T-cell (primary cell): ENCODE results near the gene RMND5B. TPM values are rescaled to one million over a fixed set of nuclear protein-coding genes. Genes with fewer than 3 reads are reported as not detected.

ENCODE experiments used
- ATAC-seq, 4 experiments: fragments of 200-7000 bp in 3 of 4; fragments of 150-1000 bp in 1 of 4; cut with Tn5 transposase; replicated peaks in 1 of 4; 1 replicate in 3 of 4; 2 replicates in 1 of 4; pipeline ENCODE4 v1.10.0; 2021; ENCODE audit warnings: moderate library complexity in 3 of 4, mild to moderate bottlenecking in 2 of 4, moderate number of reproducible peaks in 1 of 4
- CTCF ChIA-PET, 2 donors: fragments of 300-600 bp; sonication (Branson Sonifier 250); formaldehyde crosslinking; loops; one replicate each; lab custom pipeline; 2022; ENCODE audit warnings: antibody characterized with exemption in 2 of 2; lab: Charles Lee
- POLR2A ChIA-PET, 2 donors: fragments of 300-600 bp; sonication (Branson Sonifier 250); formaldehyde crosslinking; loops; one replicate each; lab custom pipeline; 2022; ENCODE audit warnings: antibody characterized with exemption in 2 of 2; lab: Charles Lee
- DNase-seq, 35 experiments: peaks; one replicate each; pipeline versions ENCODE4 v3.0.0 to v3.0.0-alpha.2; 2013 to 2023
- H3K27ac ChIP-seq: one replicate; pipeline ENCODE4 v1.5.1; 2013; ENCODE audit warnings: low read length
- H3K27me3 ChIP-seq, 2 experiments: replicated peaks in 1 of 2; 1 replicate in 1 of 2; 2 replicates in 1 of 2; pipeline versions ENCODE4 v1.6.1 to v1.7.0; 2013; ENCODE audit warnings: low read length in 1 of 2, mixed read lengths in 1 of 2; ENCODE audit not compliant: control insufficient read depth in 2 of 2, insufficient read depth in 2 of 2; ENCODE audit errors: extremely low read depth in 1 of 2
- H3K36me3 ChIP-seq, 2 donors: 1 replicate in 1 of 2; 2 replicates in 1 of 2; pipeline versions ENCODE4 v1.6.1 to v1.7.0; 2013; ENCODE audit warnings: low read length in 1 of 2; ENCODE audit not compliant: control insufficient read depth in 2 of 2, insufficient read depth in 1 of 2; ENCODE audit errors: extremely low read depth in 1 of 2
- H3K4me1 ChIP-seq, 2 experiments: 1 replicate in 1 of 2; 2 replicates in 1 of 2; pipeline versions ENCODE4 v1.6.1 to v1.7.0; 2013; ENCODE audit warnings: low read length in 2 of 2, mixed read lengths in 1 of 2; ENCODE audit not compliant: insufficient read depth in 2 of 2, control insufficient read depth in 1 of 2; ENCODE audit errors: extremely low read depth in 1 of 2
- H3K4me3 ChIP-seq, 2 donors: 1 replicate in 1 of 2; 2 replicates in 1 of 2; pipeline versions ENCODE4 v1.5.1 to v1.7.0; 2013; ENCODE audit warnings: mild to moderate bottlenecking in 2 of 2, low read length in 1 of 2, moderate library complexity in 1 of 2; ENCODE audit not compliant: control insufficient read depth in 1 of 2; ENCODE audit errors: extremely low read depth in 1 of 2
- H3K9me3 ChIP-seq: 2 replicates; pipeline ENCODE4 v1.7.0; 2013
- H3K27ac Mint-ChIP-seq, 2 donors: one replicate each; pipeline ENCODE4 v1.8.0; 2020 to 2021; ENCODE audit warnings: mild to moderate bottlenecking in 2 of 2, mixed read lengths in 2 of 2
- H3K27me3 Mint-ChIP-seq, 2 donors: one replicate each; pipeline ENCODE4 v1.8.0; 2021 to 2022; ENCODE audit warnings: mixed read lengths in 2 of 2
- H3K36me3 Mint-ChIP-seq: one replicate; pipeline ENCODE4 v1.8.0; 2021; ENCODE audit warnings: mixed read lengths
- H3K4me1 Mint-ChIP-seq, 3 donors: one replicate each; pipeline ENCODE4 v1.8.0; 2020 to 2022; ENCODE audit warnings: mixed read lengths in 3 of 3, mild to moderate bottlenecking in 1 of 3
- H3K4me3 Mint-ChIP-seq, 3 donors: one replicate each; pipeline ENCODE4 v1.8.0; 2020 to 2022; ENCODE audit warnings: mild to moderate bottlenecking in 3 of 3, mixed read lengths in 3 of 3, moderate library complexity in 3 of 3
- H3K9me3 Mint-ChIP-seq, 3 donors: one replicate each; pipeline ENCODE4 v1.8.0; 2020 to 2022; ENCODE audit warnings: mixed read lengths in 3 of 3
- WGBS: methylation state at CpG from one replicate; pipeline ENCODE4 v1.1.5; 2013; ENCODE audit warnings: missing lambda C conversion rate; ENCODE audit not compliant: insufficient coverage; 5-methylcytosine and 5-hydroxymethylcytosine counted together
- total RNA-seq, 35 experiments: library from RNA in 6 of 35; stranded (reverse) in 6 of 35; fragments of 120-200 nt in 1 of 35; gene quantifications; one replicate each; pipeline versions ENCODE4 v1.2.1 to v1.2.4 and lab custom pipeline; 2013 to 2026

RMND5B gene
- total RNA-seq, 5 donors from 2014 or later (not counting 1 experiment from before 2014, with no cell fraction given), result 22.4 to 40.9 (median 34.7) TPM

GRCh38 chr5:178145965-178146820 lies 15.4 kb downstream of the RMND5B start:
- WGBS, result 56% methylated on average over 7 of the region's 14 CpGs
- peaks cover 17 to 20% (median 20%) of the 10 kb centered on the region in 3 donors for H3K4me1 Mint-ChIP-seq
- H3K36me3 Mint-ChIP-seq, result peaks cover 43% of the 10 kb centered on the region
- Histone ChIP-seq H3K36me3 (peaks cover 14 to 81% of the 10 kb centered on the region in 2 donors), H3K9me3 (no peaks in the 10 kb centered on the region), H3K4me3 (no peak overlapping the region), H3K27ac (no peak overlapping the region), H3K27me3 (no peaks in the 10 kb centered on the region), H3K4me1 (peaks cover 0 to 16% of the 10 kb centered on the region in 2 experiments)
- no peaks in the 10 kb centered on the region for H3K9me3 Mint-ChIP-seq
- POLR2A ChIA-PET, result no interaction called here
- H3K4me3 Mint-ChIP-seq, result no peak overlapping the region
- peak overlapping the region; percentile 31 to 39 for H3K27ac Mint-ChIP-seq
- no peaks in the 10 kb centered on the region for H3K27me3 Mint-ChIP-seq
- peak; percentile 75 to 96 (median 87) for ATAC-seq
- CTCF ChIA-PET, result interaction anchor here (0.7 to 2.1 kb wide), 7 partner anchors 25 to 72 kb away, joined by 3 to 7 read pairs (median 5); no protein-coding TSS in a partner anchor
- peak; percentile 50 to 86 (median 67) for DNase-seq

- Histone ChIP-seq H3K4me1 (peaks cover under 1 to 26% of the 10 kb centered on the region in 2 experiments), H3K27ac (no peak overlapping the region), H3K27me3 (no peaks in the 10 kb centered on the region), H3K4me3 (no peak overlapping the region), H3K9me3 (no peaks in the 10 kb centered on the region), H3K36me3 (peaks cover 14 to 79% of the 10 kb centered on the region in 2 donors)
- ATAC-seq (no peak), DNase-seq (no peak)
- ChIA-PET CTCF (interaction anchor here (0.8 to 1.4 kb wide), 3 partner anchors 70 to 75 kb away, joined by 3 read pairs; no protein-coding TSS in a partner anchor), POLR2A (no interaction called here)
- Mint-ChIP-seq H3K36me3 (peaks cover 38% of the 10 kb centered on the region), H3K27me3 (no peaks in the 10 kb centered on the region), H3K4me1 (peaks cover 24 to 31% (median 30%) of the 10 kb centered on the region in 3 donors), H3K4me3 (no peak overlapping the region), H3K27ac (no peak overlapping the region), H3K9me3 (no peaks in the 10 kb centered on the region)
- WGBS, result 88% methylated on average over 8 of the region's 15 CpGs
These were observed 16.6 kb downstream of the RMND5B start for GRCh38 chr5:178147406-178147805.

- Histone ChIP-seq H3K4me3 (no peak overlapping the region), H3K36me3 (peaks cover 14 to 60% of the 10 kb centered on the region in 2 donors), H3K27ac (no peak overlapping the region), H3K9me3 (no peaks in the 10 kb centered on the region), H3K27me3 (no peaks in the 10 kb centered on the region), H3K4me1 (peaks cover 10 to 42% of the 10 kb centered on the region in 2 experiments)
- DNase-seq (no peak), ATAC-seq (no peak)
- H3K4me3 Mint-ChIP-seq, result no peak overlapping the region
- peak overlapping the region in 1 of 2 donors; percentile 23 for H3K27ac Mint-ChIP-seq
- ChIA-PET POLR2A (interaction anchor here in 1 of 2 donors (0.5 kb wide), 1 partner anchor 1669 kb away, joined by 3 read pairs; no protein-coding TSS in a partner anchor), CTCF (interaction anchor here (0.7 to 1.4 kb wide), 5 partner anchors 28 to 177 kb away, joined by 3 to 6 read pairs (median 3); no protein-coding TSS in a partner anchor)
- H3K4me1 Mint-ChIP-seq, result peaks cover 39 to 47% (median 44%) of the 10 kb centered on the region in 3 donors
- peaks cover 31% of the 10 kb centered on the region for H3K36me3 Mint-ChIP-seq
- no peaks in the 10 kb centered on the region for H3K9me3 Mint-ChIP-seq
- 67% methylated on average over 8 of the region's 11 CpGs for WGBS
- no peaks in the 10 kb centered on the region for H3K27me3 Mint-ChIP-seq
These were observed 18.6 kb downstream of the RMND5B start for GRCh38 chr5:178149199-178149932.

- Histone ChIP-seq H3K27ac (no peak overlapping the region), H3K27me3 (no peaks in the 10 kb centered on the region), H3K36me3 (peaks cover 9 to 51% of the 10 kb centered on the region in 2 donors), H3K4me1 (peaks cover 10 to 40% of the 10 kb centered on the region in 2 experiments), H3K9me3 (no peaks in the 10 kb centered on the region), H3K4me3 (no peak overlapping the region)
- no peaks in the 10 kb centered on the region for H3K9me3 Mint-ChIP-seq
- 89% methylated on average over 10 of the region's 11 CpGs for WGBS
- H3K4me3 Mint-ChIP-seq, result peak overlapping the region in 2 of 3 donors; percentile 29 to 99
- peak overlapping the region; percentile 52 to 53 for H3K27ac Mint-ChIP-seq
- H3K36me3 Mint-ChIP-seq, result peaks cover 29% of the 10 kb centered on the region
- DNase-seq, result no peak
- ATAC-seq, result no peak
- ChIA-PET POLR2A (no interaction called here), CTCF (interaction anchor here in 1 of 2 donors (0.5 kb wide), 1 partner anchor 1137 kb away, joined by 3 read pairs; no protein-coding TSS in a partner anchor)
- no peaks in the 10 kb centered on the region for H3K27me3 Mint-ChIP-seq
- peaks cover 38 to 47% (median 42%) of the 10 kb centered on the region in 3 donors for H3K4me1 Mint-ChIP-seq
These were observed 20.3 kb downstream of the RMND5B start for GRCh38 chr5:178150977-178151734.

GRCh38 chr5:178152491-178153444 lies 22.0 kb downstream of the RMND5B start:
- no peaks in the 10 kb centered on the region for H3K27me3 ChIP-seq
- Mint-ChIP-seq H3K9me3 (no peaks in the 10 kb centered on the region), H3K27ac (peak overlapping the region; percentile 88 to 90), H3K4me3 (peak overlapping the region; percentile 94 to 99 (median 98)), H3K36me3 (peaks cover 23% of the 10 kb centered on the region), H3K27me3 (no peaks in the 10 kb centered on the region), H3K4me1 (peaks cover 38 to 47% (median 42%) of the 10 kb centered on the region in 3 donors)
- DNase-seq, result no peak
- peak overlapping the region; percentile 74 to 78 for H3K4me3 ChIP-seq
- H3K9me3 ChIP-seq, result no peaks in the 10 kb centered on the region
- H3K36me3 ChIP-seq, result peaks cover 8 to 36% of the 10 kb centered on the region in 2 donors
- peak overlapping the region; percentile 25 for H3K27ac ChIP-seq
- ChIA-PET CTCF (interaction anchor here in 1 of 2 donors (0.6 to 1.5 kb wide), 6 partner anchors 18 to 1466 kb away, joined by 3 to 8 read pairs (median 4); no protein-coding TSS in a partner anchor), POLR2A (interaction anchor here in 1 of 2 donors (0.6 kb wide), 1 partner anchor 21 kb away, joined by 13 read pairs; no protein-coding TSS in a partner anchor)
- H3K4me1 ChIP-seq, result peaks cover 10 to 40% of the 10 kb centered on the region in 2 experiments
- WGBS, result 58% methylated on average over 19 of the region's 31 CpGs
- no peak for ATAC-seq
